Mesodermal cell (in vitro differentiated cells): ENCODE measurements around the gene MIPOL1.
"Not testable (repeated sequence)": the region's sequence is repeated elsewhere in the genome, so short reads cannot be mapped to it uniquely, and the experiment has no call there.

Experiments
- H3K27ac ChIP-seq: 2 replicates; pipeline ENCODE4 v1.7.0; 2013; ENCODE audit warnings: mild to moderate bottlenecking, low read depth, low read length, moderate library complexity; ENCODE audit not compliant: severe bottlenecking
- H3K36me3 ChIP-seq: 2 replicates; pipeline ENCODE4 v1.7.1; 2013; ENCODE audit warnings: mild to moderate bottlenecking, low read length, moderate library complexity; ENCODE audit not compliant: control insufficient read depth, insufficient read depth
- H3K4me1 ChIP-seq: one replicate; pipeline ENCODE4 v1.7.1; 2013; ENCODE audit warnings: mild to moderate bottlenecking, low read length; ENCODE audit not compliant: insufficient read depth, control insufficient read depth, poor library complexity, severe bottlenecking
- H3K4me3 ChIP-seq: 2 replicates; pipeline ENCODE4 v1.7.0; 2013; ENCODE audit warnings: low read length, control low read depth, mild to moderate bottlenecking; ENCODE audit not compliant: insufficient read depth, poor library complexity, severe bottlenecking; ENCODE audit errors: extremely low read depth
- H3K9me3 ChIP-seq: 2 replicates; pipeline ENCODE4 v1.7.1; 2013; ENCODE audit warnings: mild to moderate bottlenecking, low read length, moderate library complexity; ENCODE audit not compliant: control insufficient read depth
- WGBS, 2 experiments: methylation state at CpG; one replicate each; pipeline ENCODE4 v1.1.5; 2013; ENCODE audit warnings: missing lambda C conversion rate in 2 of 2; ENCODE audit not compliant: insufficient coverage in 2 of 2; 5-methylcytosine and 5-hydroxymethylcytosine counted together

Gene MIPOL1

DNA sequence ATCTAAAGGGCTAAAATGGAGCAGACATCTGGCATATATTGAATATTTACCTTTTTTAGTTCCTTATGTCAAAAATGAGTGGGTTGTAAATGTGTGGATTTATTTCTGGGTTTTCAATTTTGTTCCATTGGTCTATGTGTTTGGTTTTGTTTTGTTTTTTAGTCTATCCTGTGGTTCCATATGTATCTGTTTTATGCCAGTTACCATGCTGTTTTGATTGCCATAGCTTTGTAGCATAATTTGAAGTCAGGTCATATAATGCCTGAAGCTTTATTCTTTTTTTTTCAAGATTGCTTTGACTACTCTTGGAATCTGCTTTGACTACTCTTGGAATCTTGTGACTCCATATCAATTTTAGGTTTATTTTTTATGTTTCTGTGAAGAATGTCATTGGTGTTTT lies 133.2 kb downstream of the MIPOL1 start:
- H3K36me3 ChIP-seq = no peaks in the 10 kb centered on the region
- no peaks in the 10 kb centered on the region for H3K4me1 ChIP-seq
- H3K4me3 ChIP-seq = no peak overlapping the region
- no peak overlapping the region for H3K27ac ChIP-seq
- H3K9me3 ChIP-seq = no peaks in the 10 kb centered on the region

DNA sequence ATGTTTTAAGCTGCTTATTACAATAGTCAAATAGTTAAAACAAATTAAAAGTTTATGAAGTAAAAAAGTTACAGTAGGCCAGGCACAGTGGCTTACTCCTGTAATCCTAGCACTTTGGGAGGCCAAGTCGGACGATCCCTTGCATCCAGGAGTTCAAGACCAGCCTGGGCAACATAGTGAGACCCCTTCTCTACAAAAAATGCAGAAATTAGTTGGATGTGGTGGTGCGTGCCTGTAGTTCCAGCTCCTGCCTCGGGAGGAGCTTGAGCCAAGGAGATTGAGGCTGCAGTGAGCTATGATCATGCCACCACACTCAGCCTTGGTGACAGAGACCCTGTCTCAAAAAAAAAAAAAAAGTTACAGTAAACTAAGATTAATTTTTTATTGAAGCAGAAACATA lies 142.6 kb downstream of the MIPOL1 start:
- H3K27ac ChIP-seq = no peak overlapping the region
- H3K4me1 ChIP-seq = no peaks in the 10 kb centered on the region
- H3K36me3 ChIP-seq = no peaks in the 10 kb centered on the region
- H3K4me3 ChIP-seq = no peak overlapping the region
- WGBS, 2 experiments = 70 to 100% methylated on average over 3 to 4 of the region's 4 CpGs
- H3K9me3 ChIP-seq = no peaks in the 10 kb centered on the region

DNA sequence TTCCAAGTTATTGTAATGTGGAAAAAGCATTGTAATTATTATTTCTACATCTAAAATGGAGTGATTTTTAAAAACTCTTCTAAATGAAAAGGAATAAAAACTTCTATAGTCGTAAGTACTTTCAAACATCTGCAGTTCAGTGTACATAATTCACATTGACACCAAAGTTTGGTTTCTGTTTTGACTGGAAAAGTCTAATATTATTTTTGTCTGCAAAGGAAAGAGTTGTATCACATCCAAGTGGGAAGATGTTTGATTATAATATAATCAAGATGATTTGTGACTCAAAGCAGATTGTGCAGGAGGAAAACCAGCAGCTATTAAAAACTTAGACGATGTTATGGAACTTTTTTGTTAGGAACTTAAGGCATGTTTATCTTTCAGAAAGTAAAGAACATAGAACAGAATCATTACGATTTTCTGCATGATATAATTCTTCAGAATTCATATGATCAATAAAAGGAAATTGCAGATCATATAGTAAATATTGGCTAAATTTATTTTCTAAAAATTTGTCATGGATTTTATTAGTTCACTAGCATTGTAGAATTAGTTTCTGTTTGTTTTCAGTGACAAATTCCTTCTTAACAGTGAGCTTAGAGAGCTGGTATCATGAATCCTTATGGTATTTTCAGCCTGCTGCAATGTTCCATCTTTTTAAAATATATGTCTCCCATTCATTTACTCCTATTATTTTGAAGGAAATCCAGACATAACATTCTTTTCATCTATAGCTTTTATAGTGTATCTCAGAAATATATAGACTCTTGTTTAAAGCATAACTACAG lies 145.8 kb downstream of the MIPOL1 start:
- 86 to 100% methylated on average over 1 of the region's 3 CpGs for WGBS, 2 experiments
- Histone ChIP-seq H3K27ac (no peak overlapping the region), H3K4me3 (no peak overlapping the region), H3K36me3 (no peaks in the 10 kb centered on the region), H3K9me3 (no peaks in the 10 kb centered on the region), H3K4me1 (no peaks in the 10 kb centered on the region)

DNA sequence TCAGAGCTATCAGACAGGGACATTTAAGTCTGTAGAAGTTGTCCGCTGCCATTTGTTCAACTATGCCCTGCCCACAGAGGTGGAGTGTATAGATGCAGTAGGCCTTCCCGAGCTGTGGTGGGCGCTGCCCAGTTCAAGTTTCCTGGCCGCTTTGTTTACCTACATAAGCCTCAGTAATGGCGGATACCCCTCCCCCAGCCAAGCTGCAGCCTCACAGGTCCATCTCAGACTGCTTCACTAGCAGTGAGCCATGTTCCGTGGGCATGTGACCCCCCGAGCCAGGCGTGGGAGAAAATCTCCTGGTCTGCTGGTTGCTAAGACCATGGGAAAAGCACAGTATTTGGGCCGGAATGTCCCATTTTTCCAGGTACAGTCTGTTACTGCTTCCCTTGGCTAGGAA lies 165.9 kb downstream of the MIPOL1 start:
- H3K4me3 ChIP-seq = no peak overlapping the region
- H3K27ac ChIP-seq = no peak overlapping the region
- no peaks in the 10 kb centered on the region for H3K4me1 ChIP-seq
- peaks cover 4% of the 10 kb centered on the region for H3K9me3 ChIP-seq
- no peaks in the 10 kb centered on the region for H3K36me3 ChIP-seq
- 88 to 89% methylated on average over 7 to 9 of the region's 9 CpGs for WGBS, 2 experiments

DNA sequence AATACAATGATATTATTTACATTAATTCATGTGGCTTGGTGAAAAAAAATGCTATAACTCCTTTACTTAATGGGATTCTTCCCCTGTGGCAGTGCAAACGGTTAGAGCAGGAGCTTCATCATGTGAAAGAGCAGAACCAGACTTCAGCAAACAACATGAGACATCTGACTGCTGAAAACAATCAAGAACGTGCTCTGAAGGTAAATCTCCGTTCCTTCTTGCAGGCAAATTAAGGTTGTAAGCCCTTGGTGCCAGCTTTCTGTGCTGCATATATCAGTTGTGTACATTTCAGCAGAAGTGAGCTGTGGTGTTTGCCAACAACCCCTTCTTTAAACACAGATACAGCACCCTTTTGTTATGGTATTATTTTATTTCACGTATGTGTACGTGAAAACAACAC lies 171.7 kb downstream of the MIPOL1 start:
- H3K4me3 ChIP-seq = no peak overlapping the region
- H3K36me3 ChIP-seq = no peaks in the 10 kb centered on the region
- H3K27ac ChIP-seq = no peak overlapping the region
- 74 to 90% methylated on average over 3 of the region's 5 CpGs for WGBS, 2 experiments
- H3K4me1 ChIP-seq = no peaks in the 10 kb centered on the region
- no peaks in the 10 kb centered on the region for H3K9me3 ChIP-seq

DNA sequence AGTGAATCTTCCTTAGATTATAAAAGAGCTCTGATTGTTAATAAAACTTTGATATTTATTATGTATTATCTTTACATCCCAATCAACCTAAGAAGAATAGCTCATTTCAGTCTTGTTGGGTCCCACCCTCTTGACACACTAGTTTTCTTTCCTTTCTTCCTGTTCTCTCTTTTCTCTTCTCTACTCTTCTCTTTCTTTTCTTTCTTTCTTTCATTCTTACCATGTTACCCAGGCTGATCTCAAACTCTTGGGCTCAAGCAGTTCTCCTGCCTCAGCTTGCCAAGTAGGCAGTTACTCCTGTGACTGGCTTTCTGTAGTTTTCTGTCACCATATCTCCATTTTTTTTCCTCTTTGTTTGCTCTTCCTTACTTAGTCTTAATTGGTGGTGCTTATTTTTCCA lies 177.8 kb downstream of the MIPOL1 start:
- Histone ChIP-seq H3K9me3 (no peaks in the 10 kb centered on the region), H3K4me3 (no peak overlapping the region), H3K36me3 (no peaks in the 10 kb centered on the region), H3K4me1 (no peaks in the 10 kb centered on the region), H3K27ac (no peak overlapping the region)

DNA sequence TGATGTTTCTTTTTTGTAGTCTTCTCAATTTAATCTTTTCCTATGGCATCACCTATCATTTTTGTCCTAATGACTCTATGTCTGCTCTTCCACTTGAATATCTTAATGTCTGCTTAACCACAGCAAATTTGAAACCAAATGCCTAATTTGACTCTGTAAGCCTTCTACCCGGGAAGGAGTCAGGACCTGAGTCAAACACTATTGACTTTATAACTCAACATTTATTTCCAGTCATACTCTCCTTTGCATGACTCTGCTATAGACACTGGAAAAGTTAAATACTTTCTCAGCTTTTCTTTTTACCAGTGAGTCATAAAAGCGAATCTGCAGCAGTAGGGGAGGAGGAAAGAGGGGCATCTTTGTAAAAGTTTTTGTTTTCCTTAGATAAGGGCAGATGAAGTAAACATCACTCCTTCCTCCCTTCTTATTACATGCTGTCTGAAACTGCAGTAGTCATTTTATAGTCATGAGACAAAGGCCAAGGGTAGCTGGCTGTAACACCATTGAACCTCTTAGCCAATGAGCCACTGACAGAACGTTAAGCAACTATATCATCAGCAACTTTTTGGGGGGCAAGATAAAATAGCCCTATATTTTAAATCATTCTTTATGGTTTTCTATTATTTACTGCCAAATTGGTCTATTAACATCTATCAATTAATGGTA lies 179.3 kb downstream of the MIPOL1 start:
- Histone ChIP-seq H3K36me3 (no peaks in the 10 kb centered on the region), H3K4me1 (no peaks in the 10 kb centered on the region), H3K9me3 (no peaks in the 10 kb centered on the region), H3K27ac (no peak overlapping the region), H3K4me3 (no peak overlapping the region)
- WGBS, 2 experiments = 78 to 100% methylated on average over 1 of the region's 3 CpGs

DNA sequence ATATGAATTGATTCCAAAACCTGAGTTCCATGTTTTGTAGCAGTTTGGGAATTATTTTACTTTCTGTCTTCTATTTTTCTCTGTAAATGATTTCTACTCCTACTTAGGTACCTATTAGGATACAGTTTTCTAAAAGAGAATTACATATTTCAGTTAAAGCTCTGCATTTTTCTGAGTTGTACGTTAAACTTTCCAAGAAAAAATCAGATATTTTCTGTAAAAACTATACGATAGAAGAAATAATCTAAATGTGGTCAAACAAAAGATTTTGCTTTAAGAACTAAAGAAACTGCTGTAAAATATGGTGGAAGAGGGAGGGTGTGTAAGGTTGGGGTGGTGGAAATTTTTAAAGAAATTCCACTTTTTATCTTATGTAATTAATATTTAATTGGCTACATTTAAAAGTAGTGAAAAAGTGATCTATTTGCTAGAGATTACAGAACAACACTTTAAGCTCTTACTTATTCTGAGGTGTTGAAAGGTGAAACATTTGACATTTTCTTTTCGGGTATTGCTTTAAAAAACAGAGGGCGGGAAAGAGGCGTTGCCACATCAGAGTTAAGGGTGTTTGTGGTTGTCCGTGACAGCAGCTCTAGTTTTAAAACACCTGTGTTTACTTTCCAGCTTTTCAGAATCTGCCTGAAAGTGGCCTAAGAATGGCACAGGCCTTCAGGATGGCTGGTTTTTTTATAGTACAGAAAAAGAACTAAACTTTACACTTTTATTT lies 187.3 kb downstream of the MIPOL1 start:
- Histone ChIP-seq H3K36me3 (no peaks in the 10 kb centered on the region), H3K9me3 (no peaks in the 10 kb centered on the region), H3K4me1 (no peaks in the 10 kb centered on the region), H3K27ac (no peak overlapping the region), H3K4me3 (no peak overlapping the region)
- WGBS, 2 experiments = 90 to 100% methylated on average over 2 to 4 of the region's 6 CpGs

DNA sequence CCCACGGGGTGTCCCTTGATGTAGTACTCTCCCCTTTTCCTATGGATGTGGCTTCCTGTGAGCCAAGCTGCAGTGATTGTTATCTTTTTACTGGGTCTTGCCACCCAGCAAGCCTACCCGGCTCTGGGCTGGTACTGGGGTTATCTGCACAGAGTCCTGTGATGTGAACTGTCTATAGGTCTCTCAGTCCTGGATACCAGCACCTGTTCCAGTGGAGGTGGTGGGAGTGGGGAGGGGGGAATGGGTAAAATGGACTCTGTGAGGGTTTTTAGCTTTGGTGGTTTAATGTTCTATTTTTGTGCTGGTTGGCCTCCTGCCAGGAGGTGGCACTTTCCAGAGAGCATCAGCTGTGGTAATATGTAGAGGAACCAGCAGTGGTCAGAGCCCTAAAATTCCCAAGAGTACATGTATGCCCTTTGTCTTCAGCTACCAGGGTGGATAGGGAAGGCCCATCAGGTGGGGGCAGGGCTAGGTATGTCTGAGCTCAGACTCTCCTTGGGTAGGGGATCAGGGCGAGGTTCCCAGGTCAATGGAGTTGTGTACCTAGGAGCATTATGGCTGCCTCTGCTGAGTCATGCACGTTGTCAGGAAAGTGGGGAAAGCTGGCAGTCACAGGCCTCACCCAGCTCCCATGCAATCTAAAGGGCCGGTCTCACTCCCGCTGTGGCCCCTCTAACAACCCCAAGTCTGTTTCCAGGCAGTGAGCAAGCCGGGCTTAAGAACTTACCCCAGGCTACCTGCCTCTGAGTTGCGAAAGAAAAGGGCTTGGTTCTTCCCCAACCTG lies 199.6 kb downstream of the MIPOL1 start:
- H3K9me3 ChIP-seq, H3K36me3 ChIP-seq, H3K4me1 ChIP-seq, H3K4me3 ChIP-seq, H3K27ac ChIP-seq: not testable (repeated sequence)
- 89 to 97% methylated on average over 6 of the region's 8 CpGs for WGBS, 2 experiments

DNA sequence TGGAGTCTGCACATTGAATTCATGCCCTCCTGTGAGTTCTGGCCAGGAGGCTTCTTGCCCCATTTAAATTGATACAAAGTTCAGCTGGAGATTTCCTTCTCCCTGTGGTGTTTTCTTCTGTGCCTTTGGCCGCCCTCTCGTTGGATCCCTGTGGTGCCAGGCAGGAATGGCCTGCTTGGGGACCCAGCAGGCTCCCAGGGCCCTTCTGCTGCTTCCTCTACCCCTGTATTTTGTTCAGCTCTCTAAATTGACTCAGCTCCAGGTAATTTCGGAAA lies 200.1 kb downstream of the MIPOL1 start:
- H3K9me3 ChIP-seq = no peaks in the 10 kb centered on the region
- H3K4me3 ChIP-seq = no peak overlapping the region
- 83 to 89% methylated on average over 1 to 2 of the region's 3 CpGs for WGBS, 2 experiments
- no peaks in the 10 kb centered on the region for H3K4me1 ChIP-seq
- no peaks in the 10 kb centered on the region for H3K36me3 ChIP-seq
- H3K27ac ChIP-seq = no peak overlapping the region
